ENCODE data around the gene RRBP1.

Gene RRBP1

GRCh38 chr20:17568045-17568788, 113.8 kb downstream of the RRBP1 start:
- no peak for DNase-seq

- no peak for DNase-seq
These were observed 115.7 kb downstream of the RRBP1 start for GRCh38 chr20:17566345-17566744.

- no peak for DNase-seq
These were observed 116.7 kb downstream of the RRBP1 start for GRCh38 chr20:17565169-17565845.

All from CD4-positive, alpha-beta T cell treated with Interferon gamma for 1 hour (primary cell).